ENCODE results near the gene SLX4IP. TPM values are rescaled to one million over a fixed set of nuclear protein-coding genes. Genes with fewer than 3 reads are reported as not detected.

SLX4IP gene
- total RNA-seq, 1 experiment from 2014 or later = 11.1 TPM

DNA sequence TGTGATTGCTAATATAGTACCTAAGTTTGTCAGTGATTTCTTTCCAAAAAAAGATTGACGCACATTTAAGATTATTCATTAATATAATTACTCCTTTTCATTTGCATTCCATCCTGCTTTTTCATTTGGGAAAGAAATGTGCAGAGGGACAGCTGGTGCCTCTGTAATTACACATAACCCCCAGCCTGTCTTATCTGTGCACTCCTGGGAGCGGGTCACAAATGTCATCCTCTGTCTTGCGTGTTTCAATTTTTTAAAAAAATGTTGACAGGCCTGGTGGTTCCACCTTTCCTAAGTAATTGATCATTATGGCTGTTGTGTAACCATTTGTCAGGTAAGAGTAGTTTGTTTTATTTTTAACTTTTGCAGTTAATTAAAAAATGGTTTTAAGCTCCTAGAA, 92.7 kb downstream of the SLX4IP start (continued):
- TF ChIP-seq, protein P1, sequence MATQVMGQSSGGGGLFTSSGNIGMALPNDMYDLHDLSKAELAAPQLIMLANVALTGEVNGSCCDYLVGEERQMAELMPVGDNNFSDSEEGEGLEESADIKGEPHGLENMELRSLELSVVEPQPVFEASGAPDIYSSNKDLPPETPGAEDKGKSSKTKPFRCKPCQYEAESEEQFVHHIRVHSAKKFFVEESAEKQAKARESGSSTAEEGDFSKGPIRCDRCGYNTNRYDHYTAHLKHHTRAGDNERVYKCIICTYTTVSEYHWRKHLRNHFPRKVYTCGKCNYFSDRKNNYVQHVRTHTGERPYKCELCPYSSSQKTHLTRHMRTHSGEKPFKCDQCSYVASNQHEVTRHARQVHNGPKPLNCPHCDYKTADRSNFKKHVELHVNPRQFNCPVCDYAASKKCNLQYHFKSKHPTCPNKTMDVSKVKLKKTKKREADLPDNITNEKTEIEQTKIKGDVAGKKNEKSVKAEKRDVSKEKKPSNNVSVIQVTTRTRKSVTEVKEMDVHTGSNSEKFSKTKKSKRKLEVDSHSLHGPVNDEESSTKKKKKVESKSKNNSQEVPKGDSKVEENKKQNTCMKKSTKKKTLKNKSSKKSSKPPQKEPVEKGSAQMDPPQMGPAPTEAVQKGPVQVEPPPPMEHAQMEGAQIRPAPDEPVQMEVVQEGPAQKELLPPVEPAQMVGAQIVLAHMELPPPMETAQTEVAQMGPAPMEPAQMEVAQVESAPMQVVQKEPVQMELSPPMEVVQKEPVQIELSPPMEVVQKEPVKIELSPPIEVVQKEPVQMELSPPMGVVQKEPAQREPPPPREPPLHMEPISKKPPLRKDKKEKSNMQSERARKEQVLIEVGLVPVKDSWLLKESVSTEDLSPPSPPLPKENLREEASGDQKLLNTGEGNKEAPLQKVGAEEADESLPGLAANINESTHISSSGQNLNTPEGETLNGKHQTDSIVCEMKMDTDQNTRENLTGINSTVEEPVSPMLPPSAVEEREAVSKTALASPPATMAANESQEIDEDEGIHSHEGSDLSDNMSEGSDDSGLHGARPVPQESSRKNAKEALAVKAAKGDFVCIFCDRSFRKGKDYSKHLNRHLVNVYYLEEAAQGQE (IDR thresholded peaks at IDR 0.05; ENCODE audit: low read depth) = no peak
- TF ChIP-seq POLR2AphosphoS5 (IDR thresholded peaks at IDR 0.05; ENCODE audit: low read depth, low read length) = no peak
- no peak for TF ChIP-seq ELF1 (IDR thresholded peaks at IDR 0.05; ENCODE audit: borderline replicate concordance, low read depth)
- TF ChIP-seq CBX3 (IDR thresholded peaks at IDR 0.05; ENCODE audit: low read depth) = no peak
- TF ChIP-seq SIN3A (IDR thresholded peaks at IDR 0.05; ENCODE audit: low read depth) = no peak
- no peak for TF ChIP-seq CEBPB (IDR thresholded peaks at IDR 0.05; ENCODE audit: low read depth)
- no peak for TF ChIP-seq EZH2phosphoT487 (IDR thresholded peaks at IDR 0.05; ENCODE audit: borderline replicate concordance)
- TF ChIP-seq SP1 (IDR thresholded peaks at IDR 0.05; ENCODE audit: low read depth) = no peak

DNA sequence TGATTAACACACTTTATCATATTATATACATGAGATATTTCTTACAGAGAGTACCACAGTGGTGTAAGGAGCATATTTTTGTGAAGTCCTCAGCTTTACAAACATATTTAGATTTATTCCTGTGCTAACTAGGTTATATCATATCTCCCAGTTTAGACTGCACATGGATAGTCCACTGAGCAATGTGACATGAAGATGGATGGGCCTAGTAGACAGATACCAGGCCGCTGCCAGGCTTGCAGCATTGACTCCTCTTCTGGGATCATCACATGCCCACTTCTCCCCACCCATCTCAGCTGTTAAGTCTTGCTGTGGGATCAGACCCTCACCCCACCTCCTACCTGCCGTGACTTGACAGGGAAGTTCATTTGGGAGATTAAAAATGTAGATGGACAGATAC, 95.8 kb downstream of the SLX4IP start:
- Histone ChIP-seq H3K27me3 (ENCODE audit: insufficient read depth, low read length) (no peaks in the 10 kb centered on the region), H3K9me3 (ENCODE audit: control insufficient read depth in 1 of 2, insufficient read depth in 1 of 2, low read depth in 1 of 2, low read length in 2 of 2) (no peaks in the 10 kb centered on the region), H3K9me2 (ENCODE audit: insufficient read depth) (no peaks in the 10 kb centered on the region), H3K4me2 (ENCODE audit: low read length) (no peak overlapping the region), H2AFZ (ENCODE audit: low read depth, low read length, poor library complexity, severe bottlenecking) (no peak overlapping the region), H3K4me3 (replicated peaks in 1 of 2; ENCODE audit: low read depth in 1 of 2, low read length in 2 of 2) (no peak overlapping the region), H3K79me2 (ENCODE audit: insufficient read depth, low read length) (no peaks in the 10 kb centered on the region), H3K27ac (ENCODE audit: low read depth, low read length) (no peak overlapping the region), H3K36me3 (ENCODE audit: control insufficient read depth in 1 of 2, insufficient read depth in 2 of 2, low read length in 2 of 2) (no peaks in the 10 kb centered on the region), H3K4me1 (ENCODE audit: control insufficient read depth in 1 of 2, insufficient read depth in 2 of 2, low read length in 2 of 2) (peaks cover 4 to 11% of the 10 kb centered on the region in 2 experiments; a peak in 3 of 4 replicates), H3K9ac (ENCODE audit: low read length) (no peak overlapping the region), H4K20me1 (ENCODE audit: insufficient read depth) (no peaks in the 10 kb centered on the region)
- intact Hi-C loops (cut with micrococcal nuclease) = no loop called here
- POLR2A ChIA-PET = no interaction called here
- RAD21 ChIA-PET (ENCODE audit: low non-redundant PET in 1 of 2, low total read pairs in 2 of 2, uncharacterized antibody in 2 of 2, unreplicated experiment in 2 of 2) = no interaction called here
- no TSS peak for BruUV-seq (replicated peaks)
- TF ChIP-seq, protein P2, sequence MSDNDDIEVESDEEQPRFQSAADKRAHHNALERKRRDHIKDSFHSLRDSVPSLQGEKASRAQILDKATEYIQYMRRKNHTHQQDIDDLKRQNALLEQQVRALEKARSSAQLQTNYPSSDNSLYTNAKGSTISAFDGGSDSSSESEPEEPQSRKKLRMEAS (IDR thresholded peaks at IDR 0.05) = no peak
- TF ChIP-seq ELF1 (IDR thresholded peaks at IDR 0.05; ENCODE audit: borderline replicate concordance, low read depth) (no peak), ZFX (IDR thresholded peaks at IDR 0.05) (no peak), RAD21 (IDR thresholded peaks at IDR 0.05; ENCODE audit: low read depth) (no peak), CEBPB (IDR thresholded peaks at IDR 0.05; ENCODE audit: low read depth) (no peak), FOSL1 (IDR thresholded peaks at IDR 0.05; ENCODE audit: low read depth) (no peak), SP1 (IDR thresholded peaks at IDR 0.05; ENCODE audit: low read depth) (no peak)
- TF ChIP-seq, protein P3, sequence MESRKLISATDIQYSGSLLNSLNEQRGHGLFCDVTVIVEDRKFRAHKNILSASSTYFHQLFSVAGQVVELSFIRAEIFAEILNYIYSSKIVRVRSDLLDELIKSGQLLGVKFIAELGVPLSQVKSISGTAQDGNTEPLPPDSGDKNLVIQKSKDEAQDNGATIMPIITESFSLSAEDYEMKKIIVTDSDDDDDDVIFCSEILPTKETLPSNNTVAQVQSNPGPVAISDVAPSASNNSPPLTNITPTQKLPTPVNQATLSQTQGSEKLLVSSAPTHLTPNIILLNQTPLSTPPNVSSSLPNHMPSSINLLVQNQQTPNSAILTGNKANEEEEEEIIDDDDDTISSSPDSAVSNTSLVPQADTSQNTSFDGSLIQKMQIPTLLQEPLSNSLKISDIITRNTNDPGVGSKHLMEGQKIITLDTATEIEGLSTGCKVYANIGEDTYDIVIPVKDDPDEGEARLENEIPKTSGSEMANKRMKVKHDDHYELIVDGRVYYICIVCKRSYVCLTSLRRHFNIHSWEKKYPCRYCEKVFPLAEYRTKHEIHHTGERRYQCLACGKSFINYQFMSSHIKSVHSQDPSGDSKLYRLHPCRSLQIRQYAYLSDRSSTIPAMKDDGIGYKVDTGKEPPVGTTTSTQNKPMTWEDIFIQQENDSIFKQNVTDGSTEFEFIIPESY (IDR thresholded peaks at IDR 0.05; ENCODE audit: extremely low read depth, insufficient replicate concordance, low read length) = no peak
- TF ChIP-seq, protein P4, sequence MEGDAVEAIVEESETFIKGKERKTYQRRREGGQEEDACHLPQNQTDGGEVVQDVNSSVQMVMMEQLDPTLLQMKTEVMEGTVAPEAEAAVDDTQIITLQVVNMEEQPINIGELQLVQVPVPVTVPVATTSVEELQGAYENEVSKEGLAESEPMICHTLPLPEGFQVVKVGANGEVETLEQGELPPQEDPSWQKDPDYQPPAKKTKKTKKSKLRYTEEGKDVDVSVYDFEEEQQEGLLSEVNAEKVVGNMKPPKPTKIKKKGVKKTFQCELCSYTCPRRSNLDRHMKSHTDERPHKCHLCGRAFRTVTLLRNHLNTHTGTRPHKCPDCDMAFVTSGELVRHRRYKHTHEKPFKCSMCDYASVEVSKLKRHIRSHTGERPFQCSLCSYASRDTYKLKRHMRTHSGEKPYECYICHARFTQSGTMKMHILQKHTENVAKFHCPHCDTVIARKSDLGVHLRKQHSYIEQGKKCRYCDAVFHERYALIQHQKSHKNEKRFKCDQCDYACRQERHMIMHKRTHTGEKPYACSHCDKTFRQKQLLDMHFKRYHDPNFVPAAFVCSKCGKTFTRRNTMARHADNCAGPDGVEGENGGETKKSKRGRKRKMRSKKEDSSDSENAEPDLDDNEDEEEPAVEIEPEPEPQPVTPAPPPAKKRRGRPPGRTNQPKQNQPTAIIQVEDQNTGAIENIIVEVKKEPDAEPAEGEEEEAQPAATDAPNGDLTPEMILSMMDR (IDR thresholded peaks at IDR 0.05 in 2 of 3, conservative IDR thresholded peaks at IDR 0.05 in 1 of 3; ENCODE audit: borderline replicate concordance in 1 of 3, insufficient read depth in 1 of 3, low read depth in 2 of 3, low read length in 2 of 3) = no peak
- no peak for DNase-seq (ENCODE audit: low read depth, low spot score)
- ATAC-seq = no peak
- CTCF ChIA-PET = no interaction called here

Data from HCT116 (cell line).